Stimulated activated CD4-positive, alpha-beta T cell treated with anti-CD3 and anti-CD28 coated beads, Interleukin-15, amount 100 ng/mL, for 48 hours (primary cell): ENCODE data around the gene P3H2.

Experiments
- DNase-seq, 2 donors: peaks; one replicate each; pipeline ENCODE4 v3.0.0-alpha.2; 2020; ENCODE audit warnings: low read depth in 2 of 2

The P3H2 gene

DNA sequence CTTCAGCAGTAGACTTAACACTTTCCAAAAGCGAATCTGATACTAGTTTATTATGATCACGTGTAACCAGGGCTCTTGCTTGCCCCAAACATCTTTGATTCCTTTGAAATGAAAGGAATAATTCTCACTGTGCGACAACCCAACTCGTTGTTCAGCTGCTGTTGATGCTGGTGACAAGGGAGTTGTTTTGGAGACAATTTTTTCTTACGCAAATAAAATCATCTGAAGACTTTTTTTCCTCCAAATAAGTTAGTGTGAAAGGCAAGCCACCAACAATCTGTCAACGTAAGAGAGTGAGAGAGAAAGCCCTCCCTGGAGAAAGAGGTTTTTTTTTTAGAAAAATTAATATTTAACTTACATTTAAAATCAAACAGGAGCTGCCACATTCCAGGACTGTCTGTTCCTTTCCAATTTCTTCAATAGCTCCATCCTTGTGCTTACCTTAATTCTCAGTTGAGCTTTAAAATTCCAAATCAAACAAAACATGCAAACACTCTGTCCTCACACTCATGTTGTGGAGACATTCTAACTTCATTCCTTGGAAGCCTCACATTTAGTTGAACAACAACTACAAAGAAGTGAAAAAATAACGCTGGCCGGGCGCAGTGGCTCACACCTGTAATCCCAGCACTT is 4.9 kb upstream of the P3H2 start:
- DNase-seq, result no peak

DNA sequence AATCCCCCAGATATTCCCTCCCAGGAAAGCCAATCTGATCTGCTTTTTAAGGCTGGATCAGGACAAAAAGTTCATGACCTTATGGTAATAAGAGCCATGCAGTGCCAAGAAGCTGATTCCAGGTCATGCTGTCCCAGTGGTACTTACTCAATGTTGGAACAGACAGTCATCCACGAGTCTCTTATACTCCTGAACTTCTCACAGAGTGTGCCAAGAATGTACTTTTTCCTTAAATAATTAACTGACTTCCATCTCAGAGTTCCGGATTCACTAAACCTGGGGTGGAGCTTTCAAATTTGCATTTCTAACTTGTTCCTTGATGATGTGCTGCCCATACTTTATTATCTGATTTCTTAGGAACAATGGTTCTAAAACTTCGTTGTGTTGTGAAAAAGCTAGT is 3.4 kb upstream of the P3H2 start:
- DNase-seq, result no peak

DNA sequence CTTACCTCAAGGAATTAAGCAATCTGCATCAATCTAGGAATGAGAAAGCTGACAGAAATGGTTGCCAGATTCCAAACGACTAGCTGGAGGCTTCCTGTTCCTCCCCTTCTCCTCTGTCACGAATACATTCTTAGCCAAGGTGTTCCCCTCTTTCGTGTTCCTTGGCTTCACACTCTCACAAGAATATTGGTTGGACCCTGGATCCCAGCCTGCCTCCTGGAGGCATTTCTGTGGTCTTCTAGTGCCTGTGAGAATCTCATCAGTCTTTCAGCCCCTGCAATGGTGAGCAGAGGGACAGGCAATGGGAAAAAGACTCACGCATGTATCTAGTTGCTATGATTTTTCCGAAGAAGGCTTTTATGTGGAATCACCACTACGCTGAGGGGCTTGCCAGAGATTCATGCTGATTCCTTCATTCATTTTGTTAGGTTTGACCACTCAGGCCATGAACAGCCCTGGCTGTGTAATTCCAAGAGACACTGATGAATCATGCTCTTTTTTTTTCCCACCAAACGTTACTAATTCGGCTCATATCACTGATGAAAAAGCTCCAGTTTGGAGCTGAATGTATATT is 1.6 kb upstream of the P3H2 start:
- DNase-seq, result no peak

DNA sequence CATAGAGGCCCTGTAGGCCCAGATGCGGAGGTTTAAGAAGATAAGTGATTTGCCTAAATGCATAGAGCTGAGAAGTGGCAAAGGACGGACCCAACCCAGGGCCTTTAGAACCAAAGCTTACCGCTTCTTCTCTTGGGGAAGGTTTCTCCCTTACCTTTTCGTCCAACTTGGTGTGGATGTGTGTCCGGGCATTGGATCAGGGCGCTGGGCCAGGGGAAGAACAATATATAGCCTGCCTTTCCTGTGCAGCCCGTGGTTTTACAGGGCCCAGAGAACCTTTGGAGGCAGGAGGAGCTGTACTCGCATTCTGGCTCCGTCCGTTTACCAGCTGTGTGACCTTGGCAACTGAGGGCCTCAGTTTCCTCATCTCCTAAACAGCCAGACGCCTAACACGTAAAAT is 686 bp upstream of the P3H2 start:
- no peak for DNase-seq

DNA sequence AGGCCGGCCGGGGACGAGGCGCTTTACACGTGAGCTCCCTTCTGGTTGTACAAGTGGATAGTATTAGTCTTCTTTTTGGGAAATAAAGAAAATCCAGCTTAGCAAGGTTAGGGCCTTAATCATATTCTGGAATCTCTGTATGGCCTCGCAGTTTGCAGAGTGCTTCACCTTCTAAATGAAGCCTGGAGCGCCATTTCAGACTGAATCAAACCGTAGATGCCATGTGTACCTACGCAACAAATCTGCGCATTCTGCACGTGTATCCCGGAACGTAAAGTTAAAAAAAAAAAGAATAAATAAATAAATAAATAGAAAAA is 322 bp upstream of the P3H2 start:
- no peak for DNase-seq

DNA sequence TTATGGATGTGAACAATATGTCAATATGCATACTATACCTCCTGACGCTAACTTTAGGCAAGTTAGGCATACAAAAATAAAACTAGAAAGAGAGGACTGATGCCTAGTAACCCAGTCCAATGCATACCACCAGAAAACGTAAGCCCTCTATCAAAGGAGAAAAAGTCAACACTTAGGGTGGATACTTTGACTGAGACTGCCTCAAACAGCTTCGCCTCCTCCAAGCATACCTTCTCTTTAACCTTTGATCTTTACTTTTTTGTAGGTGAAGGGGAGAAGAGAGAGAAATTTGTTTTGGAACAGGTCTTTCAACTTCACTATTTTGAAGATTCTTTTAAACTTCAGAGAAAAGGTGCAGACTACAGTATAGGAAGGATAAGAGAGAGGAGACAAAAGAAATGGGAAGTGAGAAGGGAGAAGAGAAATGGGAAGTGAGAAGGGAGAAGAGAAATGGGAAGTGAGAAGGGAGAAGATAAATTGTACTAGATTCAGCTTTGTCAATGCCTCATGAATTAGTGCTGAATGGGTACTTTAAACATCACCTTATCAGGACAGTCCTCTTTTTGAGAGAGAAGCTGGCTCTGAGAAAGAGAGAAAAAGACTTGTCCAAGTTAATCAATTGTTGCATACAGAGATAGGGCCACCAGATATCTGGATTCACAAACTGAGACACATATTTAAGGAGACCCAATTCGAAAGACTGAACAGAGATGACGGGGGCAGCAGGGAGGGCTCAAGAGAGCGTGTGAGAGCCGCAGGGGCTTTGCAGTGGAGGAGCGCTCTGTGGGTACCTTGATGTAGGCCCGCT is 1.0 kb downstream of the P3H2 start:
- DNase-seq, result no peak

DNA sequence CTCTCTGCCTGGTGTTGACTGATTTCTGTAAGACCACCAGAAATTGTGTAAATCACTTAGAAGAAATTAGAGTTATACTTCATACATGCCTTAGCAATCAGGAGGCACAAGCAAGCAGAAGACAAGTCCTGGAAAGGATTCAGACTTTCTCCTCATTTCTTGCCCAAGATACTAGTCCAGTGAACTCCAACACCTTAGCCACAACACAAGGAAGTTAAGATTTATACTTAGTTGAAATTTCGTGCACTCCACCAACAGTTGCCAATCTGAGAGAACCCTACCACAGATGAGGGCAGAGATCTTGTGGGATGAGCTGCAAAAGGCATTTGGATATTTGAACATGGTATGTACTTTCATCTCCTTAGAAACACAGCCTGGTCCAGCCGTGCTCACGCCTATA is 2.3 kb downstream of the P3H2 start:
- no peak for DNase-seq

DNA sequence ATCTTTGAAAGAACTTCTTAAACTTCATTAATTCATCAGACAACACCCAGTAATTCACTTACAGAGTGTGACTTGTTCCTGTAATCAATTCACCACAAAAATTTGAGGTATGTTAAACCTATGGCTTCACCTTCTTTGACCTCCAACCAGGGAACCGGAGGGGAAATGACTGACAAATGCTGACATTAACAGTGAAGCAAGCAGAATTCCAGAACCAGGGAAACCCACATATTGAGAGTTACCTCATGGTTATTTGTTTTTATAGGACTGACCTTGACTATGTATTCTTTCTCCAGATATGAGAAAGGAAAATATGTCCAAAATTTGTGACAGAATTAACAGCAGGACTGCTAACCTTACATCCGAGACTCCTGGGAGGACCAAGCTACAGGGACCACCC is 2.7 kb downstream of the P3H2 start:
- no peak for DNase-seq

DNA sequence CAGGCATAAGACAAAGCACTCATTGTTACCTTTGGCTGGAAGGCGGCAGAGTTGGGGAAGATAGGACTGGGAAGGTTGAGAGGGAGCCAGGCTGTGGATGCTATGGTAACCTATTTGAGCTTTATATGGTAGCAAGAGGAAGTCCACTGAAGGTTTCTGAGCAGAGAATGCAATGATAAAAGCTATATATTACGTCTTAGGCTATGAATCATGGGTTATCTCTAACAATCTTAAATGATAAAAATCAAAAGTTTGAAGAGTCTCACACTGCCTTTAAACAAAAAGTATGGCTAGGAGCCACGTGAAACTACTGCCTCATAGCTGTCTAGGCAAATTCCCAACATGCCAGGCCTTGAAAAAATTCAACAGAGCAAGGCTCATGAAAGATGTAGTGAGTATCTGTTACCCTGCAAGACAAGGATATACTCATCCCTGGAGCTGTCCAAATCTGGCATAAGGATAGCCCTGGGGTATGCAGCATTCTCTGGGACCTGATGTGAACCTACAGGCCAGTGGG is 4.1 kb downstream of the P3H2 start:
- no peak for DNase-seq

DNA sequence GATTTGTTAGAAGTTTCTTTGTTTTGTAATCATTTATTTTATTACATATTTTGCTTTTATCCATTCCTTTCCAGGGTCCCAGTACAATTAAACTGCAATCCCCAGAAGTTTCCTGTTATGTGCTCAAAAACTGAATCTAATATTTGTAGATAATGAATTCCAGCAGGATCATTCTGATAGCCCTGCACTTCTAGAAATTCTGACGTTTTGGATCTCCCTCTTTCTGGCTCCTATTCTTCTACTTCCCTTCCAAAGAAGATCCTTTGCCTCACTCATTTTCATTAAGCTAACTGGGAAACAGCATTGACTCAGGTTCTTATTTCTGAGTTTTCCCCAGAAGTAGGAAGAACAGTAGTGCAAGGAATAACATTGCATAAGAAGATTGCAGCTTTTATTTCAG is 9.9 kb downstream of the P3H2 start:
- DNase-seq, result no peak

DNA sequence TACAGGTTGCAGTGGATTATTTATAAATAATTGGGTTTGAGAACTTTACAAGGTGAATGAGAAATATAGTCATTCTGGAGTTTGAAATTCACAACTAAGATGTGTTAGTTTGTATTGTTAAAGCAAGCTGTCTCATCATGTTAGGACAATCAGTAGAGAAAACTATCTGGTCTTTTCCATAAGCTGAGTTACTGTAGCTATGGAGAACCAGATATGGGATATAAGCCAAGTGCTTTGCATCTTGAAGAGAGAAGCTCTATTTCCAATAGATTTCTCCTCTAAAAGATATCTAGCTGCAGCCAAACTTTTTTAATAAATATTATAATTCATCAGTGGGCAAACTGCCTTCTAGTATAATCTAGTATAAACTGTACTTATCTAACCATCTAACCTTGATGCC is 11.3 kb downstream of the P3H2 start:
- DNase-seq, result no peak

DNA sequence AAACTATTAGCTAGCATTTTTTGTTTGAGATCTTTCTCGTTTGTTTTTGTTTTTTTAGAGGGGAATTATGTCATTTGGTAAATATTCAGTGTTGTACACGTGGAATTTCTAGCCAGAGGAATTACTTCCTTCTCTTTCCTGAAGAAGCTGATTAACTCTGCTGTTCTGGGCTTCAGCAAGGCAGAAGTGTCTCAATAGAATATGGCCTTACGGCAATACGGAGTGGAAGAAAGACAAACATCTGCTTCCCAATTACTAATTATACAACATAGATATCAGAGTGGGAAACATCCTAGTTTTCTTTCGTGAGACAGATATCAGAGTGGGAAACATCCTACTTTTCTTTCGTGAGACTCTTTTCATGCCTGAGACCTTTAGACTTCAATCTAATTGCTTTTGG is 11.9 kb downstream of the P3H2 start:
- no peak for DNase-seq

DNA sequence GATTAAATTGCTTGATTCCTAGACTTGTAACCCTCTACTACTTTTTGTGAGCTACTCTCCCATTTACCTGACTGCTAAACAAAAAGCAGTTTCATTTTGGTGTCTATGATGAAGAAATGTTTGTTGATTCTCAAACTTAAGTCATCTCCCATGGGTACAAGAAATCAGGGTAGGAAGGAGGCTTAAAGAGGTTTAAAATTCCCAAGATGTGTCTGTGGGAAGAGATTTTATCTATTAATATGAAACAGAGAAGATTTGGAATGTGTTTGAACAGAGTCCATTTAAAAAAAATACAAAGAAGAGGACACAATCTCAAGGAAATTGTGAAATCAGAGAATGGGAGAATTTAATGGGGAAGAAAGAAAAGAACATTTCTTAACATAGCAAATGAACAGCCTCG is 14.8 kb downstream of the P3H2 start:
- DNase-seq, result no peak

DNA sequence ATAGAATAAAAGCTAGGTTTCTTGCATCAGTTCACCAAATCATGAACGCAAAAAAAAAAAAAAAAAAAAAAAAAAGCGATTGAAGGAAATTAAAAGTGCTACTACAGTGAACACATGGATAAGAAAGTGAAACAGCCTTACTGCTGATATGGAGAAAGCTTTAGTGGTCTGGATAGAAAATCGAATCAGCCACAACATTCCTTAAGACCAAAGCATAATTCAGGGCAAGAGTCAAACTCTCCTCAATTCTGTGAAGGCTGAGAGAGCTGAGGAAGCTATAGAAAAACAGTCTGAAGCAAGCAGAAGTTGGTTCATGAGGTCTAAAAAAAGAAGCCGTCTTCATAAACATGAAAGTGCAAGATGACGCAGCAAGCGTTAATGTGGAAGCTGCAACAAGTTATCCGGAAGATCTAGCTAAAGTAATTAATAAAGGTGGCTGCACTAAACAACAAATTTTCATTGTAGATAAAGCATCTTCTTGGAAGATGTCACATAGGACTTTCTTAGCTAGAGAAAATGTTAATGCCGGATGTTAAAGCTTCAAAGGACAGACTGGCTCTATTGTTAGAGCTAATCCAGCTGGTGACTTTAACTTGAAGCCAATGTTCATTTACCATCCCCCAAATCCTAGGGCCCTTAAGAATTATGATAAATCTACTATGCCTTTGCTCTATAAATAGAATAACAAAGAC is 19.2 kb downstream of the P3H2 start:
- no peak for DNase-seq

DNA sequence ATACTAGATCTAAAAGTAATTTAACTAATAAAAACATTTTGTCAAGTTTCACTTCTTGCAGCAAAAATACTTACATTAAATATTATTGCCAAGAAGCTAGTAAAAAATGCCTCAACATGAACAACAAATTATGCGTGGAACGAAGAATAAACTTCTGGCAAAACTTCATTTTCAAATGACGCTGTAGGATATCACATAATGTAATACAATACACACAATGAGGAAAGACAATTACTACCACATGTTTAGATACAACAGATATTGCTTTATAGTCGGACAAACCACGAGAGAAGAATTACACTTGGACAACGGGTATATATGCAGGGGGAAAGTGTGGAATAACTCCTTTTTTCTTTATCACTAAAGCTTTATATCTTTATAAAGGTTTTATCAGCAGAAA is 21.6 kb downstream of the P3H2 start:
- no peak for DNase-seq

DNA sequence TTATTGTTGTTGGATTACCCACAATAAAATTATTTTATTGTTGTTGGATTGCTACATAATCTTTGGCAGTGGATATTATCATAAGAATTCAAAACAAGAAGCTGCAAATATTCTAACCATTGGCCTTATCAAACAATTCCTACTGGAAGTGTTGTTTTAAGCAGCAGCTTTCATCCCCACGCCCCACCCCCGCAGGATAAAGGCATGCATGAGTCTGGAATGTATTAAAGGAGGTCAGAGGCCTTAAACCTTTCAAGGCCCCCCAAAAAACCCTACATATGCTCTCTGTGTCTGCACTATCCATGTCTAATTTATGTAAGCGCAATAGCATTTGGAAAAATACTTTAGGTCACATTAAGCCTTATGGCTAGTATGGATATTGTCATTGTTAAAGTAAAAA is 23.1 kb downstream of the P3H2 start:
- DNase-seq, result no peak

DNA sequence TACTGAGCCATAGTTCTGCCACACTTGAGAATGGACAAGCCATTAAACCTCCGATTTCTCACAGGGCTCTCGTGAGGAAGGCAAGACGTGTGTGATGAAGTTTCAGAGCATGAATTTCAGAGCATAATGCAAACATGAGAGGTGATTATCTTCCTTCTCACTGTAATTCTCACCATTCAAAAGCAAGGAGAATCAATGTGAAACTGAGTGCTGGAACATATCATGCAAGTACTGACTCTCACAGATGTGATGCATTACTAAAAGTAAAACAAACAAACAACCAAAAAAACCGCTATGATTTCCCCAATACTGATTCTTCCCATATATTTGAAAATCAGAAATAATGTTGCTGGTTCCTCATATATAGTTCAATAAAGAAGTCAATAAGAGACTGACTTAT is 23.7 kb downstream of the P3H2 start:
- no peak for DNase-seq

DNA sequence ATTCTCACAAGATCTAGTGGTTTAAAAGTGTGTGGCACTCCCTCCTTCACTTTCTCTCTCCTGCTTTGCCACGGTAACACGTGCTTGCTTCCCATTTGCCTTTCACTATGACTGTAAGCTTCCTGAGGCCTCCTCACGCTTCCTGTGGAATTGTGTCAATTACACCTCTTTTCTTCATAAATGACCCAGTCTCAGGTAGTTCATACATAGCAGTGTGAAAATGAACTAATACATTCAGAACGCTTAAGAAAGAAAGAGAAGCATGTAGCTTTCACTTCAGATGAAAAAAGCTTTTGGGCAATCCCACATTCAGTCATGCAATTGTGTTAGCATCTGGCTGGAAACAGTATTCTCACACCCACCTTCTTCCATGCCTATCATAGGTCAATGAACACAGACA is 24.4 kb downstream of the P3H2 start:
- DNase-seq, result no peak

DNA sequence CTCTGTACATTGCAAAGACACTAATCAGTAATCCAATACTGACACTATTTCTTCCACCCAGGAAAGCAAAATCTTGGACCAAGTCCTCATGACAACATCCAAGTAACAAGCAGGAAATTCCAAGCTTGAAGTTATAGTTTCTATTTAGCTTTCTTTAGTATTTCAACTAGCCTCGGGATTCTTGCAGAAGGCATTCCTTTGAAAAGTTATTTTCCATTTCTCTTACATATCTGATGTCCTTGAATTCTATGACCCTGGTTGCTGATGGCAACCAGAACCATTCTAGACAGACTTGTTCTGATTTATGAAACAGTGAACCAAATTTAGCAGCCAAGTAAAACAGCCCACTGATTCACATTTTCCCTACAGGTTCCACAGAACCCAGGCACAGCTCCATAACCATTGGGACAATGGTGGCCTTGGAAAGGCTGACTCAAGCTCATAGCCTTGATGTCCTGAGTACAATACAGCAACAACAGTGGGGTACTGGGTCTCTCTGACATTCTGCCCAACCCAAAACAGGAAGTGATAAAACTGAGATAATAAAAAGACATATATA is 26.5 kb downstream of the P3H2 start:
- DNase-seq, result no peak

DNA sequence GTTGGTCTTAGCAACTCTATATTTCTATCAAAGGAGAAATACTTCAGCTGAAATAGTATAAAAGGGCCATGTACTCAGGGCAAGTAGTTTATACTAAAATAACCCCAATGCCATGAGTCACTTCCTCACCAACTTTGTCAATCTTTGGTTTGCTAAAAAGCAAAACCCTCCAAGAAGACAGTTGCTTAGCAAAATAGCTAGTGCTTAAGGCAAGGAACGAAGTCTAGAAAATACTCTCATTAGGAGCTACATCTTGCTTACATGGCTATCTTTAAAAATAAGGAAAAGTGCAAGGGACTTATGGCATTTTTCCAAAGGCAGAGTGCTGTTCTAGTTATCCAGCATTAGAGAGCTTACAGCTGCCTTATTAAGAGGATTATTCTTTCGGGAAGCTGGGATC is 28.4 kb downstream of the P3H2 start:
- DNase-seq, result no peak

DNA sequence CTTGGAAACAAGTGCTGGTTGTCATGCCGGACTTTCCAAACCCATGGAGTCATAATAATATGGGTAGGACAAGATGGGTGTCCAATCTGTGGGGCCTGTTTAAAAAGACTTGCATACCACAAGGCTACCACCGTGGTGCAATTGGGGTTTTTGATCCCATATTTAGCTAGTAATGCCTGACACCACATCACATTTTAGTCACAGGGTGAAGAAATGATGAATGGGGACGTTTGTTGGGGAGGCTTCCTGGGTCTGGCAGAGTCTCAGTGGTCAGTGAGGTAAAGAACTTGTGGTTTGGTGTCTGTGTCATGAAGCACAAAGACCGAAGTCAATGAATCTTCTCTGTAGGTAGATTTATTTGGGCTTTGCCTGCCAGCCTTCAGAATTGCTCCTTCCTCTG is 31.0 kb downstream of the P3H2 start:
- DNase-seq, result no peak

DNA sequence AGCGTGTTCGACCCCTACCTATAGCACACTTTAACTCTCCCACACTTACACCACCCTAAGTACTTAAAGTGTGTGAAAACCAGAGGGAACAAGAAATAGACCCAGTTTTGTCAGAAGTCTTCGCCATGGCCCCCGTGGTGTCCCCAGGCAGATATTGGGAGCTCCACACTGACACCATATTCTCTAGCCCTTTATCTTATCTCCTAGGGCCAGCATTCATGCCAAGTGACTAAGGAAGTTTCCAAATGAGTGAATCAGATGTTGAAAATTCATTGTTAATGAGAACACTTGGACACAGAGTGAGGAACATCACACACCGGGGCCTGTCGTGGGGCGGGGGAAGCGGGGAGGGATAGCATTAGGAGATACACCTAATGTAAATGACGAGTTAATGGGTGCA is 31.8 kb downstream of the P3H2 start:
- no peak for DNase-seq

DNA sequence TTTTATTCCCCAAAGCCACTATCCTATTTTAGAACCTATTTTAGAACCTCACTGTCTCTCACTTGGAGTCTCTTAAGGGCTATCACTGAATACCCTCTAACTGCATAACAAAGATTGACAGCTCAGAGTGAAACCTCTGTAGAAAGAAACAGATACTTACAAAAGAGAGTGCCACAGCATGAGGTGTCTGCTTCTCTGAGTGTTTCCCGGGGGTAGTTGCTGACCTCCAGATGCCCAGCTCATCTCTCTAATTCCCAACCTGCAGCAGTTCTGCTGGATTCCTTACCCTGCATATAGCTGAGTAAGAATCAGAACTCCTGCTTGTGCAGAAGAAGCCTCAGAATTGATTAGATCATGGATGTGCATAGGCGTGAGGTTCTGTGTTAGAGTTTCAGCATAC is 34.5 kb downstream of the P3H2 start:
- DNase-seq, result no peak
